ENCODE measurements around the gene CDC14C.

CDC14C gene

GRCh38 chr7:48976850-48977249 lies 52.5 kb downstream of the CDC14C start:
- no peak for DNase-seq

Data from SW 1271 (cell line).